K562 (cell line): Measurements from ENCODE around the gene EBF4.

Experiments used
- BRCA1 ChIP-seq, 2 experiments: fragments of 450-650 bp in 1 of 2; sonication (generic) in 1 of 2; formaldehyde crosslinking in 1 of 2; IDR thresholded peaks; 2 replicates each; pipeline versions ENCODE4 v1.5.0 to v1.6.1; 2017 to 2020; ENCODE audit warnings: mild to moderate bottlenecking in 1 of 2, missing genetic modification reagents in 1 of 2
- CTCF ChIP-seq, 3 experiments: IDR thresholded peaks in 2 of 3; conservative IDR thresholded peaks in 1 of 3; 2 replicates each; pipeline ENCODE4 v1.5.1; 2011 to 2012; ENCODE audit warnings: low read length in 3 of 3, mild to moderate bottlenecking in 3 of 3, control low read depth in 2 of 3, improper control_type of control experiment in 1 of 3, inconsistent platforms in 1 of 3, low read depth in 1 of 3, mixed read lengths in 1 of 3, moderate library complexity in 1 of 3; ENCODE audit not compliant: insufficient read depth in 2 of 3
- ELF1 ChIP-seq: fragments of 200-800 bp; sonication (Bioruptor generic); IDR thresholded peaks from 2 replicates; pipeline ENCODE4 v1.6.1; 2016; ENCODE audit warnings: missing genetic modification characterization, missing compliant biosample characterization
- POLR2AphosphoS5 ChIP-seq: IDR thresholded peaks from 2 replicates; pipeline ENCODE4 v1.6.1; 2011; ENCODE audit warnings: mild to moderate bottlenecking, low read depth, low read length, moderate library complexity; ENCODE audit not compliant: control insufficient read depth, insufficient read depth
- PREB ChIP-seq: sonication (generic); formaldehyde crosslinking; IDR thresholded peaks from 2 replicates; pipeline ENCODE4 v1.8.1; 2023; ENCODE audit warnings: mild to moderate bottlenecking, missing genetic modification reagents
- RBM22 ChIP-seq: fragments of 200-400 bp; formaldehyde crosslinking; IDR thresholded peaks from 2 replicates; pipeline ENCODE4 v1.6.1; 2018; ENCODE audit warnings: low read length, low read depth; ENCODE audit not compliant: poor library complexity, severe bottlenecking
- STAG1 ChIP-seq: sonication (generic); formaldehyde crosslinking; IDR thresholded peaks from 2 replicates; pipeline ENCODE4 v1.5.0; 2020; ENCODE audit warnings: missing genetic modification reagents, borderline replicate concordance
- TBP ChIP-seq: optimal IDR thresholded peaks from 2 replicates; pipeline ENCODE3; 2011; ENCODE audit warnings: low read depth, low read length, improper control_type of control experiment
- ZBTB26 ChIP-seq: fragments of 450-650 bp; formaldehyde crosslinking; IDR thresholded peaks from 2 replicates; pipeline ENCODE4 v1.4.0; 2022; ENCODE audit warnings: missing genetic modification characterization
- ZFPM2 ChIP-seq: fragments of 250-450 bp; sonication (Bioruptor Pico); IDR thresholded peaks from 2 replicates; pipeline ENCODE4 v1.5.1; 2022; ENCODE audit warnings: mild to moderate bottlenecking
- ZFX ChIP-seq: sonication (generic); formaldehyde crosslinking; IDR thresholded peaks from 2 replicates; pipeline ENCODE4 v1.8.0; 2022; ENCODE audit warnings: mild to moderate bottlenecking, missing genetic modification reagents, moderate library complexity
- ZNF717 ChIP-seq: fragments of 250-450 bp; sonication (Bioruptor Pico); IDR thresholded peaks from 2 replicates; pipeline ENCODE4 v1.5.0; 2021
- TF ChIP-seq, protein P1 (sequence below): fragments of 250-450 bp; sonication (Bioruptor Pico); IDR thresholded peaks from 2 replicates; pipeline ENCODE4 v1.4.0; 2020; ENCODE audit warnings: mild to moderate bottlenecking, moderate library complexity, borderline replicate concordance
- TF ChIP-seq, protein P2 (sequence below): fragments of 450-650 bp; formaldehyde crosslinking; IDR thresholded peaks from 2 replicates; pipeline ENCODE4 v1.4.0; 2022; ENCODE audit warnings: mild to moderate bottlenecking, moderate library complexity

- TF ChIP-seq ZFPM2 (CRISPR knock-in tag) = no peak
- no peak for TF ChIP-seq POLR2AphosphoS5
- TF ChIP-seq ZFX = no peak
- TF ChIP-seq PREB = no peak
- TF ChIP-seq ZNF717 (CRISPR knock-in tag) = no peak
- TF ChIP-seq, protein P1, sequence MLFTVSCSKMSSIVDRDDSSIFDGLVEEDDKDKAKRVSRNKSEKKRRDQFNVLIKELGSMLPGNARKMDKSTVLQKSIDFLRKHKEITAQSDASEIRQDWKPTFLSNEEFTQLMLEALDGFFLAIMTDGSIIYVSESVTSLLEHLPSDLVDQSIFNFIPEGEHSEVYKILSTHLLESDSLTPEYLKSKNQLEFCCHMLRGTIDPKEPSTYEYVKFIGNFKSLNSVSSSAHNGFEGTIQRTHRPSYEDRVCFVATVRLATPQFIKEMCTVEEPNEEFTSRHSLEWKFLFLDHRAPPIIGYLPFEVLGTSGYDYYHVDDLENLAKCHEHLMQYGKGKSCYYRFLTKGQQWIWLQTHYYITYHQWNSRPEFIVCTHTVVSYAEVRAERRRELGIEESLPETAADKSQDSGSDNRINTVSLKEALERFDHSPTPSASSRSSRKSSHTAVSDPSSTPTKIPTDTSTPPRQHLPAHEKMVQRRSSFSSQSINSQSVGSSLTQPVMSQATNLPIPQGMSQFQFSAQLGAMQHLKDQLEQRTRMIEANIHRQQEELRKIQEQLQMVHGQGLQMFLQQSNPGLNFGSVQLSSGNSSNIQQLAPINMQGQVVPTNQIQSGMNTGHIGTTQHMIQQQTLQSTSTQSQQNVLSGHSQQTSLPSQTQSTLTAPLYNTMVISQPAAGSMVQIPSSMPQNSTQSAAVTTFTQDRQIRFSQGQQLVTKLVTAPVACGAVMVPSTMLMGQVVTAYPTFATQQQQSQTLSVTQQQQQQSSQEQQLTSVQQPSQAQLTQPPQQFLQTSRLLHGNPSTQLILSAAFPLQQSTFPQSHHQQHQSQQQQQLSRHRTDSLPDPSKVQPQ (CRISPR knock-in tag) = no peak
- no peak for TF ChIP-seq TBP
- TF ChIP-seq STAG1 (CRISPR knock-in tag) = no peak
- TF ChIP-seq RBM22 = no peak
- no peak for TF ChIP-seq ZBTB26
- TF ChIP-seq, protein P2, sequence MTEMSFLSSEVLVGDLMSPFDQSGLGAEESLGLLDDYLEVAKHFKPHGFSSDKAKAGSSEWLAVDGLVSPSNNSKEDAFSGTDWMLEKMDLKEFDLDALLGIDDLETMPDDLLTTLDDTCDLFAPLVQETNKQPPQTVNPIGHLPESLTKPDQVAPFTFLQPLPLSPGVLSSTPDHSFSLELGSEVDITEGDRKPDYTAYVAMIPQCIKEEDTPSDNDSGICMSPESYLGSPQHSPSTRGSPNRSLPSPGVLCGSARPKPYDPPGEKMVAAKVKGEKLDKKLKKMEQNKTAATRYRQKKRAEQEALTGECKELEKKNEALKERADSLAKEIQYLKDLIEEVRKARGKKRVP (CRISPR knock-in tag) = no peak
- TF ChIP-seq BRCA1 (IDR thresholded peaks at IDR 0.05) = no peak
- TF ChIP-seq BRCA1 (CRISPR knock-in tag; IDR thresholded peaks at IDR 0.05) = no peak
- no peak for TF ChIP-seq CTCF (IDR thresholded peaks at IDR 0.05 in 2 of 3, conservative IDR thresholded peaks at IDR 0.05 in 1 of 3; ENCODE audit: insufficient read depth in 2 of 3, low read depth in 1 of 3, low read length in 3 of 3)
- TF ChIP-seq ELF1 (tag) = no peak
These were observed 20.1 kb upstream of the EBF4 start for GRCh38 chr20:2672446-2672845.
